Gastroesophageal sphincter (tissue), 3 donors: ENCODE data around the gene TTC9C.
"Not testable (repeated sequence)": the region's sequence is repeated elsewhere in the genome, so short reads cannot be mapped to it uniquely, and the experiment has no call there.

ENCODE experiments used
- EP300 ChIP-seq: sonication (generic); formaldehyde crosslinking; IDR thresholded peaks from one replicate; pipeline ENCODE4 v1.6.1; 2017; ENCODE audit warnings: antibody characterized with exemption, mild to moderate bottlenecking
- POLR2A ChIP-seq, 2 donors: fragments of 450-650 bp; IDR thresholded peaks; one replicate each; pipeline ENCODE4 v1.6.1; 2017; ENCODE audit warnings: antibody characterized with exemption in 2 of 2, mild to moderate bottlenecking in 2 of 2, moderate library complexity in 1 of 2
- POLR2AphosphoS5 ChIP-seq: sonication (generic); formaldehyde crosslinking; IDR thresholded peaks from one replicate; pipeline ENCODE4 v1.6.1; 2017; ENCODE audit warnings: antibody characterized with exemption
- TF ChIP-seq, protein P1 (sequence below), 4 experiments: fragments of 200-600 bp in 2 of 4; fragments of 450-650 bp in 2 of 4; sonication (generic) in 1 of 4; IDR thresholded peaks; one replicate each; pipeline ENCODE4 v1.5.1; 2017 to 2019; ENCODE audit warnings: antibody characterized with exemption in 4 of 4, mild to moderate bottlenecking in 2 of 4, moderate library complexity in 2 of 4

DNA sequence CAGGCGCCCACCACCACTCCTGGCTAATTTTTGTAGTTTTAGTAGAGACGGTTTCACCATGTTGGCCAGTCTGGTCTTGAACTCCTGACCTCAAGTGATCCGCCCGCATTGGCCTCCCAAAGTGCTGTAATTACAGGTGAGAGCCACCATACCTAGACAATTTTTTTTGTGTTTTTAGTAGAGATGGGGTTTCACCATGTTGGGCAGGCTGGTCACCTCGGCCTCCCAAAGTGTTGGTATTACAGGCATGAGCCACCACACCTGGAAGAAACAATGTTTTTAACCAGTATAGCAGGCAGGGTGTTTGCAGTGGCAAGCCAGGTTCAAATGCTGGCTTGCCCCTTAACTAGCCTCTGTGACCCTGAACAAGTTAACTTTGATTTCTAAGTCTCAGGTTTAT is 21.6 kb downstream of the TTC9C start:
- TF ChIP-seq, protein P1, sequence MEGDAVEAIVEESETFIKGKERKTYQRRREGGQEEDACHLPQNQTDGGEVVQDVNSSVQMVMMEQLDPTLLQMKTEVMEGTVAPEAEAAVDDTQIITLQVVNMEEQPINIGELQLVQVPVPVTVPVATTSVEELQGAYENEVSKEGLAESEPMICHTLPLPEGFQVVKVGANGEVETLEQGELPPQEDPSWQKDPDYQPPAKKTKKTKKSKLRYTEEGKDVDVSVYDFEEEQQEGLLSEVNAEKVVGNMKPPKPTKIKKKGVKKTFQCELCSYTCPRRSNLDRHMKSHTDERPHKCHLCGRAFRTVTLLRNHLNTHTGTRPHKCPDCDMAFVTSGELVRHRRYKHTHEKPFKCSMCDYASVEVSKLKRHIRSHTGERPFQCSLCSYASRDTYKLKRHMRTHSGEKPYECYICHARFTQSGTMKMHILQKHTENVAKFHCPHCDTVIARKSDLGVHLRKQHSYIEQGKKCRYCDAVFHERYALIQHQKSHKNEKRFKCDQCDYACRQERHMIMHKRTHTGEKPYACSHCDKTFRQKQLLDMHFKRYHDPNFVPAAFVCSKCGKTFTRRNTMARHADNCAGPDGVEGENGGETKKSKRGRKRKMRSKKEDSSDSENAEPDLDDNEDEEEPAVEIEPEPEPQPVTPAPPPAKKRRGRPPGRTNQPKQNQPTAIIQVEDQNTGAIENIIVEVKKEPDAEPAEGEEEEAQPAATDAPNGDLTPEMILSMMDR (IDR thresholded peaks at IDR 0.05), result not testable (repeated sequence)
- TF ChIP-seq POLR2A (IDR thresholded peaks at IDR 0.05); EP300; POLR2AphosphoS5: not testable (repeated sequence)
